Heart left ventricle (tissue), 13 donors: ENCODE results near the gene CEP70.

Experiments used
- POLR2A ChIP-seq, 2 donors: fragments of 450-650 bp; IDR thresholded peaks; one replicate each; pipeline ENCODE4 v1.6.1; 2017; ENCODE audit warnings: antibody characterized with exemption in 2 of 2, mild to moderate bottlenecking in 2 of 2, moderate library complexity in 2 of 2
- TF ChIP-seq, protein P1 (sequence below), 12 donors: fragments of 200-600 bp; sonication (generic) in 4 of 12; IDR thresholded peaks; one replicate each; pipeline versions ENCODE4 v1.5.0 to v1.8.0; 2018 to 2022; ENCODE audit warnings: antibody characterized with exemption in 12 of 12, mild to moderate bottlenecking in 5 of 12
- donor health status: ischemic (EF 13 %, LVEDD 7.1; RV severe dilation, severe dysfunction).
- donor health status: DM: no; HTN: yes; CAD: no.
- donor health status: DM: no; HTN: no; CAD: no.
- donor health status: ischemic (EF 25% LVEDD 6.9; RV normal size, moderate dysfunction).
- donor health status: ischemic (EF 25% LVEDD 5.7; RV mildly dilated, moderate dysfunction).
- donor health status: ischemic (EF 35%, LVEDD 5.7; RV mildly dilated, moderate dysfunction).
- donor health status: nonischemic (EF 11% LVEDD 7.7; RV severe dilation, severe dysfunction).
- donor health status: DM: yes; HTN: yes; CAD: no.
- donor health status: PGD.
- donor health status: ischemic (EF 29% LVEDD 5.4; RV normal size, mild dysfunction).
- donor health status: nonischemic (EF 23%, LVEDD 6.1; RV moderate dilation, normal function).

DNA sequence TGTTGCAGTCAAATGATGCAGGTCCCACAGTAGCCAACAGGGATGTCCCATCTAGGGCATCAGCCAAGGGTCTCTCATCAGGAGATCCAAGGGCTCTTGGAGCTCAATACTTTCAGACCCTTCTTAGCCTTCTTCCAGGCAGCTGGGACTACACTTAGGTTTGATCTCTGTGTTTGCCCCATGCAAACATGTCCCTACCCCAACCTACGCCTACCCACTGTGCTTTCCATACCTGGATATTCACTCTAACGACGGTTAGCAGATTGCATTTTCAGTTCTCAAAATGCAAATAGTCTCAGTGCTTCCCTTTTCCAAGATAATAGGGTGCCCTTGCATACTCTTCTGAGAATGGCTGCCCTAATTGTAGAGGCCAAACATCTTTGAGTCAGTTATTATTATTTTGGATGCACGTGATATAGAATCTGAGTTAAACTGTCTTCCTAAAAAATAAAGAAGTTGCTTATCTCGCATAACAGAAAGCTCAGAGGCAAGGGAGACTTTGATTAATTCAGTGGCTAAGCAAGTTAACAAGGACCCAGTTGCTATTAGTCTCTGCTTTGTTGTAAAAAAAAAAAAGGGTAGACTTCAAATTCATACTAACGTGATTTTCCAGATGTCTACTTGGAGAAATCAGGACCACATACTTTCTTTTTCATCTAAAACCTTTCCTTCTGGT lies 1.0 kb upstream of the CEP70 start:
- TF ChIP-seq, protein P1, sequence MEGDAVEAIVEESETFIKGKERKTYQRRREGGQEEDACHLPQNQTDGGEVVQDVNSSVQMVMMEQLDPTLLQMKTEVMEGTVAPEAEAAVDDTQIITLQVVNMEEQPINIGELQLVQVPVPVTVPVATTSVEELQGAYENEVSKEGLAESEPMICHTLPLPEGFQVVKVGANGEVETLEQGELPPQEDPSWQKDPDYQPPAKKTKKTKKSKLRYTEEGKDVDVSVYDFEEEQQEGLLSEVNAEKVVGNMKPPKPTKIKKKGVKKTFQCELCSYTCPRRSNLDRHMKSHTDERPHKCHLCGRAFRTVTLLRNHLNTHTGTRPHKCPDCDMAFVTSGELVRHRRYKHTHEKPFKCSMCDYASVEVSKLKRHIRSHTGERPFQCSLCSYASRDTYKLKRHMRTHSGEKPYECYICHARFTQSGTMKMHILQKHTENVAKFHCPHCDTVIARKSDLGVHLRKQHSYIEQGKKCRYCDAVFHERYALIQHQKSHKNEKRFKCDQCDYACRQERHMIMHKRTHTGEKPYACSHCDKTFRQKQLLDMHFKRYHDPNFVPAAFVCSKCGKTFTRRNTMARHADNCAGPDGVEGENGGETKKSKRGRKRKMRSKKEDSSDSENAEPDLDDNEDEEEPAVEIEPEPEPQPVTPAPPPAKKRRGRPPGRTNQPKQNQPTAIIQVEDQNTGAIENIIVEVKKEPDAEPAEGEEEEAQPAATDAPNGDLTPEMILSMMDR (IDR thresholded peaks at IDR 0.05) = no peak
- TF ChIP-seq POLR2A (IDR thresholded peaks at IDR 0.05) = no peak
